HG02970 (cell line): ENCODE measurements around the gene HS3ST6.
"Not testable (repeated sequence)": the region's sequence is repeated elsewhere in the genome, so short reads cannot be mapped to it uniquely, and the experiment has no call there.

ENCODE experiments used
- ATAC-seq: cut with Tn5 transposase; IDR thresholded peaks from one replicate; pipeline ENCODE4 v1.9.1; 2021; ENCODE audit warnings: mild to moderate bottlenecking, moderate library complexity, moderate number of reproducible peaks; ENCODE audit not compliant: unreplicated experiment, low FRiP score

Gene HS3ST6

GRCh38 chr16:1947369-1947670, 29.1 kb upstream of the HS3ST6 start:
- ATAC-seq: no peak

GRCh38 chr16:1946495-1947368, 28.5 kb upstream of the HS3ST6 start:
- ATAC-seq: no peak

GRCh38 chr16:1945559-1946391, 27.6 kb upstream of the HS3ST6 start:
- no peak for ATAC-seq

GRCh38 chr16:1944612-1945199, 26.5 kb upstream of the HS3ST6 start:
- no peak for ATAC-seq

- peak; percentile 88 for ATAC-seq
Observed at GRCh38 chr16:1942810-1943726, 24.9 kb upstream of the HS3ST6 start, which contains the start of gene MSRB1. MSRB1 (minus strand) TSS chr16:1943199; CDS start chr16:1943156, 43 bp downstream.

GRCh38 chr16:1942047-1942809, 24.0 kb upstream of the HS3ST6 start:
- ATAC-seq: no peak

GRCh38 chr16:1941162-1942046, 23.2 kb upstream of the HS3ST6 start:
- no peak for ATAC-seq

- ATAC-seq: no peak
Observed at GRCh38 chr16:1940273-1941161, 22.3 kb upstream of the HS3ST6 start.

GRCh38 chr16:1939833-1940232, 21.6 kb upstream of the HS3ST6 start:
- not testable (repeated sequence) for ATAC-seq

GRCh38 chr16:1938910-1939309, 20.7 kb upstream of the HS3ST6 start:
- ATAC-seq: no peak

GRCh38 chr16:1938316-1938715, 20.1 kb upstream of the HS3ST6 start:
- no peak for ATAC-seq

- ATAC-seq: no peak
Observed at GRCh38 chr16:1936945-1937479, 18.8 kb upstream of the HS3ST6 start.

- no peak for ATAC-seq
Observed at GRCh38 chr16:1933097-1933661, 15.0 kb upstream of the HS3ST6 start.

- ATAC-seq: no peak
Observed at GRCh38 chr16:1932050-1933028, 14.1 kb upstream of the HS3ST6 start.

- no peak for ATAC-seq
Observed at GRCh38 chr16:1930338-1930720, 12.1 kb upstream of the HS3ST6 start.
